ENCODE measurements around the gene C1D. TPM values are rescaled to one million over a fixed set of nuclear protein-coding genes. Genes with fewer than 3 reads are reported as not detected.
A peak's percentile ranks its signal among the peaks of the same experiment; 100 is the strongest.
"Not testable (repeated sequence)": the region's sequence is repeated elsewhere in the genome, so short reads cannot be mapped to it uniquely, and the experiment has no call there.

C1D gene, protein sequence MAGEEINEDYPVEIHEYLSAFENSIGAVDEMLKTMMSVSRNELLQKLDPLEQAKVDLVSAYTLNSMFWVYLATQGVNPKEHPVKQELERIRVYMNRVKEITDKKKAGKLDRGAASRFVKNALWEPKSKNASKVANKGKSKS
- 29.3 TPM for polyA plus RNA-seq (2013, experiment 1 of 2; ENCODE audit: insufficient read length)
- 31.1 TPM for polyA plus RNA-seq (2013, experiment 2 of 2; ENCODE audit: insufficient read length)

DNA sequence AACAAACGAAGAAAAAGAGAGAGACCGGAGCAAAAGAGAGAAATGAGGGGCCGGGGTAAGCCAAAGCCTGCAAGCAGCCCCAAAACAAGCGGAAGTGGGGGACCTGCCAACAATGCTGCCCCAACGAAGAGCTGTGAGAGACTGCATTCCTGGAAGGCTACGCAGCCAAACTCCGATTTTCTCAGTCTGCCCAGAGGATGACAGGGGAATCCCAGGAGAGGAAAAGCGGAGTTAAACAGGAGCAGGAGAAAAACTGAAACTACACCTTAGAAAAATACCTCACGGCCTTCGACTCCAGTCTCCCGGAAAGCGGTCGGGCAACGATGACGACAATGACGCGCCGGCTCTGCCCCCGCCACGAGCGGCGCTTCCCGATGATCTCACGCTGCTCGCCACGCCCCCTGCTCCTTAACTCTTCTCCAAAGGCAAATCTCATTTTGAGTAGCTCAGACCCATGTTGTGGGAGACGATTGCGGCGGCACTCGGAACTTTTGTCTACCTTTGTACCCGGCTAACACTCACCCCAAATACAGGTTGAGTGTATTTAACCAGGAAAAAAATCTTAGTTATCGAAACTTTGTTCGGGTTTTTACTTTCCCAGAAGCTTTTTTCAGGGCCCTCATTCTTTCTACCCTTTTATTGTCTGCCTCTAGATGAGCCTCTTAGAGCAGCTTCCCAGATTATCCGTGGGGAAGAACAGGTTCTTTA, at the start of gene C1D:
Gene C1D (minus strand): TSS at position 325 of the 708 bp plus-strand sequence. CDS start 15,694 bp downstream, outside the sequence.
- peak; percentile 91 for DNase-seq

DNA sequence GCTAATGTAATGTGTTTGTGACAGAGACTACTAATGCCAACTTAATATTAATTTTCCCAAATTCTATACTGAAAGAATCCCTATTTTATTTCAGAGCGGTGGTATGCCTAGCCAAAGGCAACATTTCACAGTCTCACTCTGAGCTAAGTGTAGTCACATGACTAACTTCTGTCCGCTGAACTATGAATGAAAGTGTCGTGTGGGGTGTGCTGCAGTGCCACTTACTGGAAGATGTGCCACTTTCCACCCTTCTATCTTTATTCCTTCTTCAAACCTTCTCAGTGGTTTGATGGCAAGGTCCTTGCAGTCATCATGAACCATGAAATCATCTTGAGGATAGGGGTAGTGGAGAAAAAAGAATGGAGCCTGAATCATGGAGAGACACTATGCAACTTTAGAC, 47.3 kb upstream of the C1D start:
- DNase-seq = no peak

DNA sequence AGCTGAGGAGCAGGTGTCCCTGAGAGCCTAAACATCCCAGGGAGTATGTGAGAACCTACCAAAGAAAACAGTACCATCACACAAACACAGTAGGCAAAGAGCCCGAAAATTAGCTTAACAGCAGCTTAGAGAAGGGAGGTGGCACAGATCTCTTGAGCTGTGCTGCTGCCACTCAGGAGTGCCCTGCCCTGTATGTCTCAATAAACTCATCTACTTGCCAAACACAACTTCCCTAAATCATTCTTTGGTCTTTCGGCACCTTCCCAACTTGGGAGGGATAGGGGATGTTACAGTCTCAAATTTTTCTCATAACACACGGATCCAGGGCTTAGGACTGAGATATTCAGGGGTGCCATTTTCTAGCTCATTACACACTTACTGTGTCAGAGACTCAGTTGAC, 45.3 kb upstream of the C1D start:
- DNase-seq = no peak

DNA sequence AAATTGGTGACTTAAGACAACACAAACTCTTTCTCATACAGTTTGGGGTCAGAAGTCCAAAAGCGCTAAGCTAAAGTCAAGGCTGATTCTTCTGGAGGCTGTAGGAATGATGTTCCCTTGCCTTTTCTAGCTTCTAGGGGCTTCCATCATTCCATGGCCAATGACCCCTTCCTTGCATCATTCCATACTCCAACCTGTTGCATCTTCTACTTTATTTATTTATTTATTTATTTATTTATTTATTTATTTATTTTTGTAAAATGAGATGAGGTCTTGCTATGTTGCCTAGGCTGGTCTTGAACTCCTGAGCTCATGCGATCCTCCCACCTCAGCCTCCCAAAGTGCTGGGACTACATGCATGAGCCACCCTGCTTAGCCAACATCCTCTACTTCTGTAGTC, 44.7 kb upstream of the C1D start:
- no peak for DNase-seq

DNA sequence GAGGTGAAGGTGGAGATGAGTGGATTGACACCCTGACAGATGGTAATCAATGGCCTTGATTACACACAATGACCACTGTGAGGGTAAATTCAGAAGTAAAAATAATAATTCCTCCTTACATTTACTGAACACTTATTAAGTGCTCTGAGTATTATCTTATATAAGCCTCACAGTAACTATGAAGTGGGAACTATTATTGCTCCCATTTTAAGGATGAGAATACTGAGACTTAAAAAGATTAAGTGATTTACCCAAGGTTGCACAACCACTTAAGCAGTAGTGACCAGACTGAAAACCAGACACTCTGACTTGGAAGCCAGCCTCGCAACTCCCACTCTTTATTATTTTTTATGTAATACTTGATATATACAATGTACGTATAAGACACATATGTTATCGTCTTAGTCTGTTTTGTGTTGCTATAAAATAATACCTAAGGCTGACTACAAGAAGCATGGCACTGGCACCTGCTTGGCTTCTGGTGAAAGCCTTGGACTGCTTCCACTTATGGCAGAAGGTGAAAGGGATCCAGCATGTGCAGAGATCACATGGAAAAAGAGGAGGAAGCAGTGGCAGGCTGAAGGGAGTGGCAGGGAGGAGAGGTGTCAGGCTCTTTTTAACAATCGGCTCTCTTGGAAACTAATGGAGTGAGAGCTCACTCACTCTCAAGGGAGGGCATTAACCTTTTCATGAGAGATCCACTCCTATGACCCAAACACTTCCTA, 41.5 kb upstream of the C1D start:
- no peak for DNase-seq

DNA sequence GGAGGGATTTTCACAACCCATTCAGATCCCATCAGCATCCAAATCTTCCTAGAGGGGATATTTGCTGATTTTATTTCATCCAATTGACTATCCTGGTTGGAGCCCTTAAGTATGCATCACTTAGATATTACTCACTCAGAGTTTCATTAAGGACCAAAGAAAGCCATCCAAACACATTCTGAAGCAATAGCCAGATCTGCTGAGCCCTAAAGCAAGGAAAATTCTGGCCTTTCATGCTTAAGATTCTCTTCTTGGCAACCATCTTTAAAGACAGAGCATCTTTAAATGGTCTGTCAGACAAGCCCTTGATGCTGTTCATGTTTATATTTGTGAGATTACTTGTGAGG, 40.9 kb upstream of the C1D start:
- no peak for DNase-seq

DNA sequence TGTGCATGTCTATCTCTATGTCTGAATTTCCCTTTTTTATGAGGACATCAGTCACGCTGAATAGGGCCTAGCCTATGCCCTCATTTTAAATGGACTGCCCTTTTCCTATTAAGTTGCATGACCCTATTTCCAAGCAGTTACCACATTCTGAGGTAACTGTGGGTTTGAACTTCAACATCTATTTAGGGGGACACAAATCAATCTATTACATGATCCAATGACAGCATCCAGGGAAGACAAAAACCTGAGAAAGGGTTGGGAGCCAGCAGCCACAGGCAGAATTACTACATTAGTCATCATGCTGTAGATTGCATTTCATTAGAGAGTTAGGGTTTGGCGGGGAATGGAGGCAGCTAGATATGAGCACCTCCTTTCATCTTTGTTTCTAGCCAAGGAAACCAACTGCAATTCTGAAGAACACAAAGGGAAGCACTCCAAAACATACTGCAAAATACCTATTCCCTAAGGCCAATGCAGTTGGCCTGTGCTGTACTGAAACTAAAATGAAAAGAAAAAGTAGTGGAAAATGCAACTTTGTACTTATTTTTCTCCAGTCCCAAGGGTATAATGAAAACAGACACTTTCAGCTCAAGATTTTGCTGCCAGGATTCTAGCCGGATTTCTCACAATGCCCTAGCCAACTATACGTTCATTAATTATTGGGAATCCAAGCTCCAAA, 40.4 kb upstream of the C1D start:
- no peak for DNase-seq

DNA sequence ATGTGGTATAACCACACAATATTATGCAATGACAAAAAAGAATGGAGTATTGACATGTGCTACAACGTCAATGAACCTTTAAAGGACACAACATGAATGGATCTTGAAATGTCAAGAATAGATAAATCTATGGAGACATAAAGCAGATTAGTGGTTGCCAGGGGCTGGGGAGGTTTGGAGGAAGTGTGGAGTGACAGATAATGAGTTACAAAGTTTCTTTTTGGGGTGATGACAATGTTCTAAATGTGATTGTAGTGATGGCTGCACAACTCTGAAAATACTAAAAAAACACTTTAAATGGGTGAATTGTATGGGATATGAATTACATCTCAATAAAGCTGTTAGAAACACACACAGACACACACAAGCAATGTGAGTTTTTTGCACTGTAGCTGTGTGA, 37.4 kb upstream of the C1D start:
- no peak for DNase-seq

DNA sequence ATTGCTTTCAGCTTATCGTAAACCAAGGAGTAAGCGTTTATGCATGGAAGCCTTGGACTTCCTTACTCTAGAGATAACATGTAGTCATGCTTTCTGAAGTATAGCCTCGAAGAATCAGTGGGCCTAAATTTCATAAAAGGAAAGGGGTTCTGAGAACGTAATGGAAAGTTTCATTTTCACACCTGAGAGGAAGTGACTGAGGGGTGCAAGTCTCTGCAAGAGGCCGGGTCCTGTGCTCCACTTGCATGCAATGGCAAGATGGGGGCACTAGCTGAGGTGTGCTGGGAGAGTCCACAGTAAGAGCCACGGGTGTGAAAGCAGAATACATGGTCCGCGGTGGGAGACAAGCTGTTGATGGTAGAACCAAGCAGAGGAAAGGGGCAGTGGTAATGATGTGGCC, 36.5 kb upstream of the C1D start:
- no peak for DNase-seq

DNA sequence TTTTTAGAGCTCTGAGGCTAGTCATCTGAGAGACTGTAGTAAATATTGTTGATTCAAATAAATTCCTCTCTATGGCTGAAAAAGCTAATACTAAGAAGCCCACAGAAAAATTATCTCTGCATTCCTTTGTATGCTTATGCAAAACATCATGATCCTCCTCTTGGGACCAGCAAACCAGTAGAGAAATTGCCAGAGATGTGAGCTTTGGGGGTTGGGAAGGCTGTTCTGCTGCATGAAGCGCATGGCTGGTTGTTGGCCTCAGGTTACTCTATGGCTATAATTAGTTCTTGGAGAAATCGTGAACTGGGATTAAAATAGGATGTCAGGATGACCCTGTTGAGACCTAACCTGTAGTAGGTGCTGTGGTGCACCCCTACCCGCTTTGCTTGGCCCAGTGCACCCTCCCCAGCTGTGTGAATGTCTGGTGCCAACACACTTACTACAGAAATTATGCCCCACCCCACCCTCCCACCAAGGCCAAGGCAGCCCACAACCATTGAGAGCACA, 35.5 kb upstream of the C1D start:
- DNase-seq = peak; percentile 8

DNA sequence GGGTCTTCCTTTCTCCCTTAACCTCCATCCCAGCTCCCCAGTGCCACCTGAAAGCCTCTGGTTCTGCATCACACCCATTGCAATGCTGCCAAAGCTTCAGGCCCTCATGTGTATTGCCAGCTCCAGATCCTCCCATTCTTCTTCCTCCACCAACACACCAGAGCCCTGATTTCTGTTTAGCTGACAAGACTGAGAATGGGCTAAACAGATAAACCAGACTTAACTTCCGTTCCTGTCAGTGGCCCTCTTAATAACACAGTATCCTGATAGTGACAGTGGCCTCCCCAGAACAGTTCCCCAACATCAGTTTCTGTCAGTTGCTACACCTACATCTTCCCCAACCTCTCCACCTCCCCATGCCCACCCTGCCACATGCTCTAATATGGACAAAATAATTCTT, 31.3 kb upstream of the C1D start:
- no peak for DNase-seq

DNA sequence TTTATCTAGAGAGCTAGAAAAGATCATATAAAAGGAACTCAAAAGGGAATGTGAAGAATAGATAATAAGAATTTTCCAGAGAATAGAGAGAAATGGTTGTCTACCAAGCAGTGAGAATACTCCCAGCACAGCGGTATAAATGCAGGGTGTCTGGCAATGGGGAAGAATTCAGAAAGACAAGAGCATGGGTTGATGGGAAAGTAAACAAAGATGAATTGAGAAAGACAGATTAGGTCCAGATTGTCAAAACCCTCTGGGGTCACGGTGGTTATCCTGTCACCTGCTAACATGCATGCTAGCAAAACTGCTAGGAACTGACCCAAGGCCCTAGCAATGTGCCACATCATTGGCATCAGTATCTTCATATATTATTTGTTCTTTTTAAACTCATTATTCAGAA, 30.8 kb upstream of the C1D start:
- no peak for DNase-seq

DNA sequence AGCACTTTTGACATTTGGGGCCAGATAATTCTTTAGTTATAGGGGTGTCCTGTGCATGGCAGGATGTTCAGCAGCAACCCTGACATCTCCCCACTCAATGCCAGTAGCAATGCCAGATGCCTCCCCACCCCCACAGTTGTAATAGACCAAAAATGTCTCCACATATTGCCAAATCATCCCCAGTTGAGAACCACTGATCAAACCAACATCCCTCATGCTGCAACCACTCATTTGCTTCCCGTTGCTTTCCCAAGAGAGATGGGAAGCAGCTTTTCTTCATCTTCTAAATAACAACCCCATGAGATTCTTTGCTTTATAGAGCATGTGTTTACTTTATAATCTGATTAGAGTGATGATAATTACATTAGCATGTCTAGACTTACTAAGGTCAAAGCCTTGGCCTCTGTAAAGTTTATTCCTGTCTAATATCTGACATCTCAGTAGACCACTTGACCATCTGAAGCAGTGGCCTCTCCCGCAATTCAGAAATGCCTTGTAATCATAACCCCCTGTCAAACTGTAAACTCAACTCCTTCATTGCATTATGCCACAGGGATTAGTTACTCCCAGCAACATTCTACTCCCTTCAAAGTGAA, 28.7 kb upstream of the C1D start:
- DNase-seq = no peak

DNA sequence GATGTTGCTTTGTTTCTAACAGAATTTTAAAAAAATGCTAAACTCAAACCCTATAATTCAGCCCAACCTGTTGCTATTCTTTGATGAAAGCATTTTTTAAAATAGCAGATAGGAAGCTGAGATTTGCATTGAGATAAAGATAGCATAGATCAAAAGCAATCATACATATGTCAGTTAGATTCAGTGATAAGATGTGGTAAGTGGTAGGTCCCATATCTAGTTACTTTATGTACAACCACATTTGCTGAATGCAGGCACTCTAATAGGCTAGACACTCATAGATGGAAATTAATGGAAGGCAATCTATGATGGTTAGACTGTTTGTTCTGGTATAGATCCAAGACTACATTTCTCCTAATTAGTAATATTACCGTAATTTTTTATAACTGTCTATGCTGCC, 27.2 kb upstream of the C1D start:
- DNase-seq = no peak

DNA sequence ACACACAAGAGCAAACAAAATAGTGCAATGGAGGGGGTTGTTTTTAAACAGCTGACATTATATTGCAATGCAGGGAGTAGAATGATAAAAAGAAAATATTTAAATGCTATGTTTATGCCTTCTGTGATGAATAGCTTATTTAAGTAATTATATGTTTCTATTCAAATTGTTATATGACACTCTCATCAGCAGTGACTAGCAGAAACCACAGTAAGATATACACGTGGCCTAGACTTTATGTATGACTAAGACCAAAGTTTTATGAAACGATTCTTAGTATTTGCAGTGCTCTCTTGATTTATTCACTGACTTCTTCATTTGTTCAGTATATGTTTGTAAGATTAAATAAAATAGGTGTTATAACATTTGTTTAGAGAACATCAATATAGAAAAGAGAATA, 26.1 kb upstream of the C1D start:
- no peak for DNase-seq

DNA sequence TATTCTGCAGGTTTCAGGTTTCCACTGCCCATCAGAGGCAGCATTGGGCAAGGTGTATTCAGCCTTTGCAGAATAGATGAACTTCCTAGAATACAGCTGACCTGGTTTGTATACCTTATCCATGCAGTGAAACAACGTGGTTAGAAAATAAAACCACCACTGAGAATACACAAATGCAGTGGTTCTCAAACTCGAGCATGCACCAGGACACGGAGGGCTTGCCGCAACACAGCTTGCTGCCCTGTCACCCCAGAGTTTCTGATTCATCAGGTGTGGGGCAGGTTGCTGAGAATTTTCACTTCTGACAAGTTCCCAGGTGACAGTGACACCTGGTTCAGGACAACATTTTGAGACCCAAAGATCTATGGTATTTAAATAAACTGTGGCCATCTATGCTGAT, 23.4 kb upstream of the C1D start:
- DNase-seq = no peak

DNA sequence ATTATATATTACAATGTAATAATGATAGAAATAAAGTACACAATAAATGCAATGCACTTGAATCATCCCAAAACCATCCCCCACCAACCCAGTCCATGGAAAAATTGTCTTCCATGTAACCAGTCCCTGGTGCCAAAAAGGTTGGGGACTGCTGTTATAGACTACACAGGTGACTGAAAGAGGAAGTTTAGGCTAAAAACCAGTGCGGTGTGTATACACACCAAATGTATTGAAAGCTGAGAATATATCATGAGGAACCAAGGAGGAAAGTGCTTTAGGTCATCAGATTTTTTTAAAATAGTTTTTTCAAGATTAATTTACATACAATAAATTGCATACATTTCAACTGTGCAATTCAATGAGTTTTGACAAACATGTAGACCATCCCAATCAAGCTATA, 20.5 kb upstream of the C1D start:
- no peak for DNase-seq

DNA sequence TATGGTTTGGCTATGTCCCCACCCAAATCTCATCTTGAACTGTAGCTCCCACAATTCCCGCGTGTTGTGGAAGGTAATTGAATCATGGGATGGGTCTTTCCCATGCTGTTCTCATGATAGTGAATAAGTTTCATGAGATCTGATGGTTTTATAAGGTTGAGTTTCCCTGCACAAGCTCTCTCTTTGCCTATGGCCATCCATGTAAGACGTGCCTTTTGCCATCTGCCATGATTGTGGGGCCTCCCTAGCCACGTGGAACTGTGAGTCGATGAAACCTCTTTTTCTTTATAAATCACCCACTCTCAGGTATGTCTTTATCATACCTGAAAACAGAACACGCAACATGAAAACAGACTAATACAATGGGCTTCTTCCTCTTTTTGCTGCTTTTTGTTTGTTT, 11.2 kb upstream of the C1D start:
- DNase-seq = no peak

DNA sequence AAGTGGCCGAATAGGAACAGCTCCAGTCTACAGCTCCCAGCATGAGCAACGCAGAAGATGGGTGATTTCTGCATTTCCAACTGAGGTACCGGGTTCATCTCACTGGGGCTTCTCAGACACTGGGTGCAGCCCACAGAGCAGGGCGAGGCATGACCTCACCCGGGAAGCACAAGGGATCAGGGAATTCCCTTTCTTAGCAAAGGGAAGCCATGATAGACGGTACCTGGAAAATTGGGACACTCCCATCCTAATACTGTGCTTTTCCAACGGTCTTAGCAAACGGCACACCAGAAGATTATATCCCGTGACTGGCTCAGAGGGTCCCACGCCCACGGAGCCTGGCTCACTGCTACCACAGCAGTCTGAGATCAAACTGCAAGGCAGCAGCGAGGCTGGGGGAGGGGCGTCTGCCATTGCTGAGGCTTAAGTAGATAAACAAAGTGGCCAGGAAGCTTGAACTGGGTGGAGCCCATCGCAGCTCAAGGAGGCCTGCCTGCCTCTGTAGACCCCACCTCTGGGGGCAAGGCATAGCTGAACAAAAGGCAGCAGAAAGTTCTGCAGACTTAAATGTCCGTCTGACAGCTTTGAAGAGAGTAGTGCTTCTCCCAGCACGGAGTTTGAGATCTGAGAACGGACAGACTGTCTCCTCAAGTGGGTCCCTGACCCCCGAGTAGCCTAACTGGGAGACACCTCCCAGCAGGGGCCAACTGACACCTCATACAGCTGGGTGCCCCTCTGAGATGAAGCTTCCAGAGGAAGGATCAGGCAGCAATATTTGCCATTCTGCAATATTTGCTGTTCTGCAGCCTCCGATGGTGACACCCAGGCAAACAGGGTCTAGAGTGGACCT, 1.2 kb upstream of the C1D start:
- not testable (repeated sequence) for DNase-seq

DNA sequence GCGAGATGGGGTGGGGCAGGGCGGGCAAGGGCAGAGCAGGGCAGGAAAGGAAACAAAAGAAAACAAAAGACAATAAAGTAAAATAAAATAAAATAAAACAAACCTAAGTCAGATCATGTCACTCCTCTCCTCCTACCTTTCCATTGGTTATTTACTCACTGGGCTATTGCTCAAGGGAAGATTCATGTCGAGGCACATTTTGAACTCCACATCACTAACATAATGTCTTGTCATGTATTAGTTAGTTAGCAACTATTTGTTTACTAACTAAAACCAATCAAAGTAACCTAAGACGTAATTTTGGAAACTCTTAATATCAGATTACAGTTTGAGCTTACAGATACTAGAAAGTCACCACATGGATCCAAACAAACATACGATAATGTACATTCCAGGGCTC, 2.2 kb downstream of the C1D start:
- no peak for DNase-seq

DNA sequence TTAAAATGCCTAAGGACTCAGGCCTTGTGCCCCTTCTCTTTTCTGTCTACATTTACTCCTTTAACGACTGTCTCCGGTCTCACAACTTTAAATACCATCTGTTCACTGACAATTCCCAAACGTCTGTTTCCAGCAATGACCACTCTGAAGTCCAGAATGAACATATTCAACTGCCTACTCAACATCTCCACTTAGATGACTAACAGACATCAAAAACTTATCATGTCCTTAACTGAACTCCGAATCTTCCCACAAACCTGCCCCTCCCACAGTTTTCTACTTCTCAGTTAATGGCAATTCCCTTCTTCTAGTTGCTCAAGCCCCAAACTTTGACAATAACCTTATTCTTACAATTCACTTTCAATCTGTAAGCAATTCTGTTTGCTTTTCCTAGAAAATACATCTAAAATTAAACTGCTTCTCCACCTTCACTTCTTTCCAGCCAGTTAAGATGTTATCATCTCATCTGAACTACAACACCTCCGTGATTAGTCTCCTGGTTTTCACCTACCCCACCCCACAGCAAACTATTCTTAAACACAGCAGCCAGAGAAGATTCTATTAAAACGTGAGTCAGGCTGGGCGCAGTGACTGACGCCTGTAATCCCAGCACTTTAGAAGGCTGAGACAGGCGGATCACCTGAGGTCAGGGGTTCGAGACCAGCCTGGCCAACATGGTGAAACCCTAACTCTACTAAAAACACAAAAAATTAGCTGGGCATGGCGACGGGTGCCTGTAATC, 2.8 kb downstream of the C1D start:
- no peak for DNase-seq

All from fibroblast of skin of back (primary cell).